HG03354 (cell line): ENCODE results near the gene FAM163B.

Experiments used
- ATAC-seq: cut with Tn5 transposase; IDR thresholded peaks from one replicate; pipeline ENCODE4 v1.9.1; 2021; ENCODE audit warnings: mild to moderate bottlenecking; ENCODE audit not compliant: unreplicated experiment, poor library complexity, severe bottlenecking

The FAM163B gene

DNA sequence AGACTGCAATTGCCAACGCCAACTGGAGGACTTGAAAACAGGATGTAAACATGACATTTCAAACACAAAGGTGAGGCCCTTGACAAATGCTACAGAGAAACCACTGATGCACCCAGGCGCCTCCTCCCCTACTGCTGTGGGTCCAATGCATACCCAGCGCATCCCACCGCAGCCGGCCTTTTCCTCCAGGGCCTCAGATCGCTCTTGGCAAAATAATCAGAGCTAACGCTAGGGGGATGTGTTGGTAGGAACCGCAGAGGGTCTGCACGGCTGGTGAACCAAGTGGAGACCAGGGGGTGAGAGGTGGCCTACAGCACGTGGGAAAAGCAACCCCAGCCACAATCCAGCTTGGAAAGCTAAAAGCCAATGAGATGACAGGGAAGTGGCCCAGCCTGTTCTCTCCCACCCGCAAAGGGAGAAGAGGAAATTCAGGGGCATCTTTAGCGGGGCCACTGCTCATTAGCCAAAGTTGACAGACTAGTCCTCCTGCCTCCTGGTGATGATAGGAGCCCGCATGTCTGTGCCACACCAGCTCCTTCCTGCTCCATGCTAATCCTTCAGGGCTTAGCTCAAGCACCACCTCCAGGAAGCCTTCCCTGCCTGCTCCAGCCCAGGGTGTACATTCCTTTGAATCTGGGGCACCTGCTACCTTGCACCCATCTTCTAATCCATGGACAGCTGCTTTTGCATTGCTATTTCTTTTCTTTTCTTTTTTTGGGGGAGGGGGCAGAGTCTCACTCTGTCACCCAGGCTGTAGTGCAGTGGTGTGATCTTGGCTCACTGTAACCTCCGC lies 5.9 kb downstream of the FAM163B start:
- ATAC-seq, result no peak

DNA sequence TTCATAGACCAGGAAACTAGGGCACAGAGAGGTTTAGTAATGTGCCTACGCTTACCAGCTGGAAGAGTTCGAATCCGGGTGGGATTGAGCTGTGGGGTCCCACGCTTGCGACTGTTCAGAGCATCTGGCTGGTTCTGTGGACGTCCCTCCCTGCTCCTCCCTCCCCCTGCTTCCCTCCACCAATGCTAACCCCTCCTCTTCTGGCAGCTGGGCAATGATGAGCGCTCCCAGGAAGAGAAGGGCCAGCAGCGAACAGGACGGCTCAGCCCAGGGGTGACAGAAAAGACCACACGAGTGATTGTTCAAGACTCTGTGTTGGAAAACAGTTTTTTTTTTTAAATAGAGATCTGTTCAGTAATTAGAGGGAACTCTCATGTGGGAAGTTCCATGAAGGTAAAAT lies 6.9 kb downstream of the FAM163B start:
- no peak for ATAC-seq

DNA sequence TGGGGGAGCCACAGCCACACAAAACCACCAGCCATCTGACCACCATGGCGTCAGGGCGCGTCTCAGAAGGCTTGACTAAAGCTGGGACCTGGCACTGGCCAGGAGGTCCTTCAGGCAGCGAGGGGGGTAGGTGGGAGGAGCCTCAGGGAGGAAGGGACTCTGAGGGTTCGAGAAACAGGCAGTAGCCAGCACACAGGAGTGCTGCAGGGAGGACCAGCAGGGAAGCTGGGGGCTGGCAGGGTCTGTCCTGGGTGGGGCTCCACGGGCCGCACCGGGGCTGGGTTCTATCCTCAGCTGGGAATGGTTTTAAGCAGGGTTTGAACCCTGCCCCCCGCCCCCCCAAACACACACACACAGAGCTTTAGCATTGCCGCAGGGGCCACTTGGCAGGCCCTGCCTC lies 7.4 kb downstream of the FAM163B start:
- no peak for ATAC-seq

DNA sequence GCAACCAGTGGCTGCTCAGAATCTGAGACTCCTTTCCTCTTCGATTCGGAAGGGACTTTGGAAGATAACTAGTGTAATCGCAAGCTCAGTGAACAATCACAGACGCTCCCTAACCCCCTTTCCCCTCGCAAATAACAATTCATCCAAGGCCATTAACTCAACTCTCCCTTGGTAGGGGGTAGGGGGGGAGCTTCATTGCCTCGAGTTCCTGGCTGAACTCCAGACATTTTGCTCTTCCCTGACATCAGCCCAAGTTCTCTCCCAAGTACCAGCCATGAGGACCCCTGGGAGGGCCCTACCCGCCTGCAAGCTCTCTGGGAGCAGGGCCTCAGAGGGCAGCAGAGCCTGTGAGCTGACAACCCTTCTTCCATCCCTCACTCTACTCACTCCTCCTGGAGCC lies 8.4 kb downstream of the FAM163B start:
- ATAC-seq, result no peak

DNA sequence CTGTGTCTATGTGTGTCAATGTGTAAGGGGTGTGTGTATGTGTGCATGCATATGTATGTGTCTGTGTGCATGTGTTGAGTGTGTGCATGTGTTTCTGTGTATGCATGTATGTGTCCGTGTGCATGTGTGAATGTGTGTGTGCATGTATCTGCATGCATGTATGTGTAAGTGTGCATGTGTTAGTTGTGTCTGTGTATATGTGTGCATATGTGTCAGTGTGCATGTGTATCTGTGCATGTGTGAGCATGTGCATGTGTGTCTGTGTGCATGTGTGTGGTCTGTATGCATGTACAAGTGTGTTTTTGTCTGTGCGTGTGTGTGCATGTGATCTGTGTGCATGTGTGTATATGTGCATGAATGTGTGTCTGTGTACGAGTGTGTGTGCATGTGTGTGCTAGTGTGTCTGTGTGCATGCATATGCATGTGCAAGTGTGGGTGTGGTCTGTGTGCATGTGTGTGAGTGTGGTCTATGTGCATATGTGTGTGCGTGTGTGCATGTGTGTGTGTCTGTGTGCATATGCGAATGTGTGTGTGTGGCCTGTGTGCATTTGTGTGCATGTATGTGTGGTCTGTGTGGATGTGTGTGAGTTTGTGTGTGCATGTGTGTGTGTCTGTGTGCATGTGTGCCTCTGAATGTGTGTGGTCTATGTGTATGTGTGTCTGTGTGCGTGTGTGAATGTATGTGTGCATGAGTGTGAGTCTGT lies 9.6 kb downstream of the FAM163B start:
- ATAC-seq, result no peak

DNA sequence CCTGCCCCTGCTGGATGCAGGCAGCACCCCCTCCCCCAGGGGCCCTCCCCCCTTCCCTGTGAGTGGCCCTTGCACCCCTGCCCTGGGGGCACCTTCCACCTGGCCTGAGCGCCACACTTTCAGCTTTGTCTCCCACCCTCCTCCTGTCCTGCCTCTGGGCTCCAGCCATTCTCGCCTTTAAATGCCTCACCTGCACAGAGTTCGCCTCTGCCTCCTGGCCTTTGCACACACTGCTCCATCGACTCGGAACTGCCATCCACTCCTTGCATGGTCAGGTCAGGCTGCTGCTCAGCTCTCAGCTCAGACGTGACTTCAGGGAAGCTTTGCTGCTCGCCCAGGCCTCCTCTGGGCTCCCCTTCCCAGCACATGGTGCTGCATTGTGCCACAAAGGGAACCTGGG lies 10.2 kb downstream of the FAM163B start:
- ATAC-seq, result no peak

DNA sequence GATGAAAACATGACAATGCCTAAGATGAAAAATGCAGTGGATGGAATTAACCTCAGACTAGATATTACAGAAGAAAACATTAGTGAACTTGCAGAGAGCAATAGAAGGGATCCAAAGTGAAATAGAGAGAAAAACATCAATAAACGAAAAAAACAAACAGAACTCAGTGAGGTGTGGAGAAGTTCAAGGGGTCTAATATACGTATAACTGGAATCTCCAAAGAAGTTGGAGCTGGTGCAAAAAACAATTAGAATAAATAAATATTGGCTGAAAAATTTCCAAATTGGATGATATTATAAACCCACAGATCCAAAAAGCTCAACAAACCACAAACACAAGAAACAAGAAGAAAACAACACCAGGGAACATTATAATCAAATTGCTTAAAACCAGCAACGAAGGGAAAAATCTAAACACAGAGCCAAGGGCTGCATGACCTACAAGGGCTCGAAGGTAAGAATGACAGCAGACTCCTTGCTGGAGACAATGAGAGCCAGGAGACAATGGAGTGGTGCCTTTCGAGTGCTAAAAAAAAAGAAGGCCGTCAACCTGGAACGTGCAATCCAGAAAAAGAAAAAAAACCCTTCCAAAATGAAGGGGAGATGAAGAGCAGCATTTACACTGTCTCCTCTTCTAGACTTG lies 11.8 kb downstream of the FAM163B start:
- no peak for ATAC-seq

DNA sequence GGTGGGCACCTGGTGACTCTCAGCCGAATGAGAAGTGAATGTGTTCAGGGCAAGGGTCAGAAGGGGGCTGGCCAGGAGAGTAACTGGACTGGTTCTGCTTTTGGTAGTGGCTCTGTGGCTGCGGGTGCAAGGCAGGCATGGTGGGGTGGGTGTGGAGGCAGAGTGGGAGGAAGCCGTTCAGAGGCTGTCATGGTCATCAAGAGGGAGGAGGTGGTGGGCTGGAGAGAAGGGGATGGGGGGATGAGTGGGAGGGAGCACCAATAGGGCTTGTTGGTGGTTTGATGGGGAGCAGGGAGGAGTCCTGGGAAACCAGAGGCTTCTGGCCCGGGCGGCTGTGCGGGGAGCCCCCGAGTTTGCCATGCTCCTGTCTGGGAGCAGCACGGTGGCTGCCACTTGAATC lies 13.3 kb downstream of the FAM163B start:
- no peak for ATAC-seq

DNA sequence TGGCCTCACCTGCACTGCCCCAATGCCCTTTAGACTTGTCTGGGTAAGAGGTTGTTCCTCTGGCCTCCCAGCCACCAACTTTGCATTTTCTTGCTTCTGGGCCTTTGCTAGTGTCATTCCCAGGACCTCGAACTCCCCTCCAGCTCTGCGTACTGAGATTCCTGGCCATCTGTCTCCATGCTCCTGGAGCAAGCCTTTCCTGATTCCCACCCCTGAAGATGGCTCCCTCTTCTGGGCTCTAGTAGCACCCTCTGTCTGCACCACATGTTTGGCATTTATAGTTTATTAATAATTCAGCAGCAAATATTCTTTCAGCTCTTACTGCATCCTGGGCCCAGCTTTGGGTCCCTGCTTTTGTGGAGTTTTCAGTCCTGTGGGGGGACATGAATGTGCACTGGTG lies 14.9 kb downstream of the FAM163B start:
- no peak for ATAC-seq

DNA sequence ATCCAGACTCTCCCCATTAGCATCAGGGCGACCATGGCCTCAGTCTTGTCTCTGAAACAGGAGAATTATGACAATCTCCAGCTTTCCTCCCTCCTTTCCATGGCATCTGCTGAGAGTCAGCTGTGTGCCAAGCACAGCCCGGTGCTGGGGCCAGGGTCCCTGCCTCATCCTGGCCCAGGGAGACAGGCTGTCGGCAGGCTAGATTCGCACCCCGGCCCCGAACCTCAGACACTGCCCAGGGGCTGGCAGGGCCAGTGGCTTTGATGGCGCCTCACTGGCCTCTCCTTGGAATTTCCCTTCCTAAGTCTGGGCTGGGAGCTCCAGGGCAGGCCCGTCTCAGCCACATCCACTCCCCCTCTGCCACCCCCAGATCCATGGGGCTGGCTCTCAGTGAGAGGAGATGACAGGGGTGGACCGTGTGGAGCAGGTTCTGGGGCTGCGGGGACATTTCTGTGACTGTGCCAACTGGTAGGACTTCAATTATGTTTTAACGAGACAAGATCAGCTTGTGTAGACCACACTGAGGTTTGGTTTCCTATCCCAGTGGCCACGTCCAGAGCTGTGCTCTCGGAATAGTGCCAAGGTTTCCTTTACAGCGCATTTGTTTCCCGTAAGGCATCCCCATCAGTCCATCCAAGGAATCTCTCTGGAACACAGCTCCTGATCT lies 15.5 kb downstream of the FAM163B start:
- no peak for ATAC-seq

DNA sequence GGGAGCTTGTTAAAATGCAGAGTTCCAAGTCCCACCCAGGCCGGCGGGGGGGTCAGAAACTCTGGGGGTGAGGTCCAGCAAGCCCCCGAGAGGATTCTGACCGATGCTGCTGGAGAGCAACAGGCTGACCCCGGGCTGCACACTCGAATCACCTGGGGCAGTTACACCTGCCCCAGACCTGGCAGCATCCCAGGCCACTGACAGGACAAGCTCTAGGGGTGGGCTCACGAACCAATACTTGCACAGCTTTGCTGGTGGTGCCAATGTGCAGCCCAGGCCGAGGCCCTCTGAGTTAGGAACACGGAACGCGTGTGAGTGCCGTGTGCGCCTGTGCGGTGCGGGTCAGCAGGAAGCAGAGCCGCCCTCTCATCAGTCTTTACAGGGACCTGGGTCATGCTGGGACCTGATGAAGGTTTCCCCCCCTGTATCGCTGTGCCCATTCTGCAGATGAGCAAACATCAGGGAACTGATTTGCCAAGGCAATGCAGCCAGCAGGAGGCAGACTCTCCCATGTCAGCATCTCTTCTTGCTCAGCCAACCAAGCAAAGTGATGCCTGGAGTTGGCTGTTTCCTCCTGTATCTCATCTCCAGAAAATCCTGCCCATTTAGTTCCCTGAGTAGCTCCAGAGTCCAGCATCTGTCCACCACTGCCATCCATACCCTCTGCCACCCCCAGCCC lies 16.3 kb downstream of the FAM163B start:
- no peak for ATAC-seq

DNA sequence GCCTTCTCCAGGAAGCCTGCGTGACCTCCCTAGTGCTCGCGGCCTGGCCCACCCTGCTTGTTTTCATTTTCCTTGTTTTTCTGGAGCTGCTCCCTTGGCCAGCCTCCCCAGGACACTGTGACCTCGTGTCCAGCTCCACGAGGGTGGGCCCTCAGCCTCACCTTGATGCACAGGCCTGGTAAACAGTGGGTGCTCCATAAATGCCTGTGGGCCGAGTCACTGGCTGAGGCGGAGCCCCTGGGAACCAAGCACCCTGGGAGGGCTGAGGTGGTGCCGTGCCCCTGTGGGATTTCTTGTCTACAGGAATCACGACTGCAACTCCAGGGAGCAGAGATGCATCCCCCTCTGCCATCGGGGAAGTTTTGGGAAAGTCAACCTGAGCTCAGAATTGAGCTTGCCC lies 17.2 kb downstream of the FAM163B start:
- no peak for ATAC-seq

DNA sequence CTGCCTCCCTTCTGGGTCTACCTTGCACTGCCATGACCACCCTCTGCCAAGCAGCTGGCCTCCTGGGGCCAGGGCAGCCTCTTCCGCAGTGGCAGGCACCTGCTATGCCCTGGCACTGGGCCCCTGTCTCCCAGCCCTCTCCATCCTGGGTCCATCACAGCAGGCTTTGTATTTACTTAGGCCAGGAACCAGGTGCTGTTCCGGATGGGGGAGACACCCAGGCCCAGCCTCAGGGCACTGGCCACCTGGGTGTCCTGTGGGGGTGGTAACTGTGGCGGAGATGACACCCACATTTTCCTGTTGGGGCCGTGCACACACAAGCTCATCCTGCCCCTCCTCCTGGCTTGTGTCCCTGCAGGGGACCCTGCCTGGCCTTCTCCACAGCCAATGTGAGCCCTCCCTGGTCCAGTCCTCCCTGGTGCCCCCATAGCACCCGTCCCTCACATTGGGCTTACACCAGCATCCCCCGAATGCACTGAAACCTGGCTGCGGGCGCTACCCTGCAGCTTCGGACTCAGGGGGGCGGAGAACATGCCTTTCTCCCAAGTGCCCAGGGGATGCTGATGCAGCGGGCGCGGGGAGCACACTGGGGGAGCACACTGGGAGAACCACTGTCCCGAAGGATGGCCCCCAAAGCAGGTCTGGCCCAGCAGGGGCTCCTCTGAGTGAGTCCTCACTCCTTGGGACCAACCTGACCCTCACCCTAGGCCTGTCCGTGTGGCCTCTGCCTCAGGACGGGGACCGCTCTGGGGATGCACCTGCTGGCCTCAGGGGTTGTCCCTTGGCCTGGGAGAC lies 17.9 kb downstream of the FAM163B start:
- ATAC-seq, result no peak

DNA sequence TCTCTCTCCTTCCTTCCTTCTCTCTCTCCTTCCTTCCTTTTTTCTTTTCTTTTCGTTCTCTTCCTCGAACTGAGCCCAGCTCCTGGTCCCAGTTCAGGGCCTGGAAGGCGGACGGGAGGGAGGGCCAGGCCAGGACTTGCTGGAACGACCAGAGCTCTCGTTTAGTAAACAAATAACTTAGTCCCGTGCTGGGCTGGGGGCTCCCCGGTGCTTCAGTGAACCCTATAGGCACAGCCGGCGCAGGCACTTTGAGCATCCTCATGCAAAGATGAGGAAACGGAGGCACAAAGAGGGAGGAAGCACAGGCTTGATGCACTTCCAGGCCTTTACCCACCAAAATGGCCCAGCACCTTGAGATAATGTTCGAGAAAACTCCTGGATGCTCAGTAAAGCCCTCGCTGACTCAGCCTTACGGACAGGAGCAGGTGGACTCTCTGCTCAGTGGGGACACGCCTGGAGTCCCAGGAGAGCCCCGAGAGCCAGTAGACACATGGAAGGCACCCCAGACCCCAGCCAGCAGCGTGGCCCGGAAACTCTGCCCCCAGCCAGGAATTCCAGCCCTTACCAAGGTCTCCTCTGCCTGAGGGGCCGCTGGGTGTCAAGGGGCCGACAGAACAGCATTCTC lies 18.8 kb downstream of the FAM163B start:
- ATAC-seq, result no peak

DNA sequence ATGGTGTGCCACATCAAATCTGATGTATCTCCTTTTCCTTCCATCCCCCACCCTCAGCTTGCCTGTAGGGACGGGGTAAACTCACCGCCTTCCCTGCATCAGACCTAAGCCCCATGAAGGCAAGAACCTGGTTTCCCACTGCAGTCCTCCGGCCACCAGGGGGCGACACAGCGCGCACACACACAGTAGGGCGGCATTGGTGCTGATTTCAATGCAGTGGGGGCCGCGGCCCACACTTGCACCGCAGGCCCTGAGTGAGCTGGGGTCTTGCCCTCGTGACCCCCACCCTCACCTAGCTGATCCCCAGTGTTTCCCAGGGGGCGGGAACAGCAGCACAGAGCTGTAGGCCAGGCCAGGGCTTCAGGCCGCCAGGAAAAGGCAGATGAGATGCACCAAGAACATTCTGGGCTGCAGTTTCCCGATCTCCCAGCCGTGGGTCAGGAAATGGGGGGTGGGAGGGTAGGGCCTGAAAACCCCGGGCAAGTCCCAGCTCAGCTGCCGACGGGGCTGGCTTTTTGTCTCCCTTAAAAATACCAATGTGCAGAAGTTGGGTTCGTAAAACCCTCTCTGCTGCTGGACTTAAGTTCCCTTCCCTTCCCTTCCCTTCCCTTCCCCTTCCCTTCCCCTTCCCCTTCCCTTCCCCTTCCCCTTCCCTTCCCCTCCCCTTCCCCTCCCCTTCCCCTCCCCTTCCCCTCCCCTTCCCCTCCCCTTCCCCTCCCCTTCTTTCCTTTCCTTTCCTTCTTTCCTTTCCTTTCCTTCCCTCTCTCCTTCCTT lies 19.5 kb downstream of the FAM163B start:
- no peak for ATAC-seq

DNA sequence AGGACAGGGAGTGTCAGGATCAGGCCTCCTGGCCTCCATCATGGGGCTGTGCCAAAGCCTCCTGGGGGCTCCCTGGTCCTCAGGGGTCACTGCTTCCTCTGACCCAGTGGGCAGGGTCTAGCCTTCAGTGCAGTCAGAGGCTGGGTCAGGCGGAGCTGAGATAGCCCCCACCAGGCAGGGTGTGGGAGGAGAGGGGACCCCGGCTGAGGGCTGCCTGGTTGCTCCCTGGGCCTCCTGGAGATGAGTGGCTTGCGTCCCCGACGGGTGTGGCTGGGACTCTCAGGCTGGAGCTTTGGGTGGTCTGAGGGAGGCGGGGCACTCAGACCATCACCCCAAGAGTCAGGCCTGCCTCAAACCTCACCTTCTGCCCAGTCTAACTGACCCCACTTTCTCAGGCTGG lies 21.7 kb downstream of the FAM163B start:
- ATAC-seq, result no peak

DNA sequence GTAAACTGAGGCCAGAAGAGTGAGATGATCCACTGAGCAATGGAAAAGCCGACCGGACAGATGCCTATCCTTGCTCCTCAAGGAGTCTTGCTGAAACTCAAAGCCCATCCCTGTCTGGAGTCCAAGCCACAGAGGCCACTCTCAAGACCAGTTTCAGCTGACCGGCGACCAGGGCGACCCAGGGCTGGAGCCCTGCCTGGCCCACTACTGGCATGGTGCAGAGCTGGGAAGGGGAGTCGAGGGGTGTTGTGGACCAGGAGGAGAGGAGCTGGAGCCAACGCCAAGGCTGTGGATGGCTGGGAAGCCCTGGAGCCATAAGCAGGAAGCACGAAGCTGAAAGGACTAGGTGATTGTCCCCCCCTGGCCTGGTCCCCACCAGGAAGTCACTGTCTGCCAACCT lies 22.1 kb downstream of the FAM163B start:
- no peak for ATAC-seq
